Spleen (tissue), 7 donors: ENCODE results near the gene MARK2.

Experiments used
- POLR2A ChIP-seq, 3 donors: fragments of 450-650 bp; IDR thresholded peaks; one replicate each; pipeline ENCODE4 v1.5.1; 2017; ENCODE audit warnings: antibody characterized with exemption in 3 of 3, mild to moderate bottlenecking in 1 of 3
- TF ChIP-seq, protein P1 (sequence below), 11 experiments: fragments of 200-600 bp in 7 of 11; fragments of 450-650 bp in 4 of 11; sonication (generic) in 4 of 11; IDR thresholded peaks in 8 of 11; conservative IDR thresholded peaks in 3 of 11; 1 replicate in 7 of 11; 2 replicates in 4 of 11; pipeline versions ENCODE4 v1.4.0 to v1.8.0; 2016 to 2021; ENCODE audit warnings: antibody characterized with exemption in 11 of 11, inconsistent platforms in 4 of 11, mild to moderate bottlenecking in 1 of 11
- donor health status: DM: no; HTN: no; CAD: no; lungs with moderate emphysema.
- donor health status: DM: no; HTN: no; CAD: no.
- donor health status: DM: no; HTN: no; CAD: no.

DNA sequence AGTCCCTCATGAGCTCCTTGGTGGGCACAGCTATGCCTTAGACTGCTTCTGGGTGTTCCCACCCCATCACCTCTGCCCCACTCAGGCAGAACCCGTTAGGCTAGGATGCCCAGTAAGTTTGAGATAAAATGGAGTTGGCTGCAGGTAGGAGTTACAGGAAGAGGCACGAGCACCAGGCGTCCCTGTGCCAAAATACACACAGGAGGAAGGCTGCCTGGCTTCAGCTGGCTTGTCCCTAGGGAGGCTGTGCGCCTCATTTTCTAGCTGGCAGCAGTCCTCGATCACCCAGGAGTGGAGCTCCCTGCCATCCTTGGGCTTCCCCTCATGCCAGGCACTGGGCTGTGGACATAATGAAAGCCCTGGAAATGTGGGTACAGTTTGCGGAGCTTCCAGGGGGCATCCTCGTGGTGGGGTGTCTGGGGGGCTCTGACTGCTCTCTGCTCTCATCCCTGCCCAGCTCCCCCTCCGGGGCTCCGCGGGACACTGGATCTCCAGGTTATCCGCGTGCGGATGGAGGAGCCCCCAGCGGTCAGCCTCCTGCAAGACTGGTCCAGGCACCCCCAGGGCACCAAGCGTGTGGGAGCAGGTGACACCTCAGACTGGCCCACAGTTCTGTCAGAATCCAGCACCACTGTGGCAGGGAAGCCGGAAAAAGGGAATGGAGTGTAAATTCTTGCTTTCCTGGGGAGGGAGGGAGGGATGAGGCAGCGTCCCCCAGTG is 12.3 kb upstream of the MARK2 start:
- TF ChIP-seq, protein P1, sequence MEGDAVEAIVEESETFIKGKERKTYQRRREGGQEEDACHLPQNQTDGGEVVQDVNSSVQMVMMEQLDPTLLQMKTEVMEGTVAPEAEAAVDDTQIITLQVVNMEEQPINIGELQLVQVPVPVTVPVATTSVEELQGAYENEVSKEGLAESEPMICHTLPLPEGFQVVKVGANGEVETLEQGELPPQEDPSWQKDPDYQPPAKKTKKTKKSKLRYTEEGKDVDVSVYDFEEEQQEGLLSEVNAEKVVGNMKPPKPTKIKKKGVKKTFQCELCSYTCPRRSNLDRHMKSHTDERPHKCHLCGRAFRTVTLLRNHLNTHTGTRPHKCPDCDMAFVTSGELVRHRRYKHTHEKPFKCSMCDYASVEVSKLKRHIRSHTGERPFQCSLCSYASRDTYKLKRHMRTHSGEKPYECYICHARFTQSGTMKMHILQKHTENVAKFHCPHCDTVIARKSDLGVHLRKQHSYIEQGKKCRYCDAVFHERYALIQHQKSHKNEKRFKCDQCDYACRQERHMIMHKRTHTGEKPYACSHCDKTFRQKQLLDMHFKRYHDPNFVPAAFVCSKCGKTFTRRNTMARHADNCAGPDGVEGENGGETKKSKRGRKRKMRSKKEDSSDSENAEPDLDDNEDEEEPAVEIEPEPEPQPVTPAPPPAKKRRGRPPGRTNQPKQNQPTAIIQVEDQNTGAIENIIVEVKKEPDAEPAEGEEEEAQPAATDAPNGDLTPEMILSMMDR (IDR thresholded peaks at IDR 0.05 in 8 of 11, conservative IDR thresholded peaks at IDR 0.05 in 3 of 11): no peak
- TF ChIP-seq POLR2A (IDR thresholded peaks at IDR 0.05): no peak
